ENCODE measurements around the gene ZP1. TPM values are rescaled to one million over a fixed set of nuclear protein-coding genes. Genes with fewer than 3 reads are reported as not detected.

Gene ZP1
- total and polyA plus RNA-seq, 2 of the 13 experiments (the other 11 are each of a cell fraction or from before 2014, with no cell fraction given): 0.16 TPM; not detected in 1

GRCh38 chr11:60899046-60899936 lies 31.9 kb downstream of the ZP1 start (continued):
- TF ChIP-seq, protein P1, sequence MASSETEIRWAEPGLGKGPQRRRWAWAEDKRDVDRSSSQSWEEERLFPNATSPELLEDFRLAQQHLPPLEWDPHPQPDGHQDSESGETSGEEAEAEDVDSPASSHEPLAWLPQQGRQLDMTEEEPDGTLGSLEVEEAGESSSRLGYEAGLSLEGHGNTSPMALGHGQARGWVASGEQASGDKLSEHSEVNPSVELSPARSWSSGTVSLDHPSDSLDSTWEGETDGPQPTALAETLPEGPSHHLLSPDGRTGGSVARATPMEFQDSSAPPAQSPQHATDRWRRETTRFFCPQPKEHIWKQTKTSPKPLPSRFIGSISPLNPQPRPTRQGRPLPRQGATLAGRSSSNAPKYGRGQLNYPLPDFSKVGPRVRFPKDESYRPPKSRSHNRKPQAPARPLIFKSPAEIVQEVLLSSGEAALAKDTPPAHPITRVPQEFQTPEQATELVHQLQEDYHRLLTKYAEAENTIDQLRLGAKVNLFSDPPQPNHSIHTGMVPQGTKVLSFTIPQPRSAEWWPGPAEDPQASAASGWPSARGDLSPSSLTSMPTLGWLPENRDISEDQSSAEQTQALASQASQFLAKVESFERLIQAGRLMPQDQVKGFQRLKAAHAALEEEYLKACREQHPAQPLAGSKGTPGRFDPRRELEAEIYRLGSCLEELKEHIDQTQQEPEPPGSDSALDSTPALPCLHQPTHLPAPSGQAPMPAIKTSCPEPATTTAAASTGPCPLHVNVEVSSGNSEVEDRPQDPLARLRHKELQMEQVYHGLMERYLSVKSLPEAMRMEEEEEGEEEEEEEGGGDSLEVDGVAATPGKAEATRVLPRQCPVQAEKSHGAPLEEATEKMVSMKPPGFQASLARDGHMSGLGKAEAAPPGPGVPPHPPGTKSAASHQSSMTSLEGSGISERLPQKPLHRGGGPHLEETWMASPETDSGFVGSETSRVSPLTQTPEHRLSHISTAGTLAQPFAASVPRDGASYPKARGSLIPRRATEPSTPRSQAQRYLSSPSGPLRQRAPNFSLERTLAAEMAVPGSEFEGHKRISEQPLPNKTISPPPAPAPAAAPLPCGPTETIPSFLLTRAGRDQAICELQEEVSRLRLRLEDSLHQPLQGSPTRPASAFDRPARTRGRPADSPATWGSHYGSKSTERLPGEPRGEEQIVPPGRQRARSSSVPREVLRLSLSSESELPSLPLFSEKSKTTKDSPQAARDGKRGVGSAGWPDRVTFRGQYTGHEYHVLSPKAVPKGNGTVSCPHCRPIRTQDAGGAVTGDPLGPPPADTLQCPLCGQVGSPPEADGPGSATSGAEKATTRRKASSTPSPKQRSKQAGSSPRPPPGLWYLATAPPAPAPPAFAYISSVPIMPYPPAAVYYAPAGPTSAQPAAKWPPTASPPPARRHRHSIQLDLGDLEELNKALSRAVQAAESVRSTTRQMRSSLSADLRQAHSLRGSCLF (CRISPR knock-in tag; IDR thresholded peaks at IDR 0.05; ENCODE audit: borderline replicate concordance): no peak
- TF ChIP-seq RAD21 (CRISPR knock-in tag; IDR thresholded peaks at IDR 0.05) (peak; percentile 51), ZSCAN30 (CRISPR knock-in tag; IDR thresholded peaks at IDR 0.05) (no peak), ZBTB42 (CRISPR knock-in tag; IDR thresholded peaks at IDR 0.05) (no peak), ZFP37 (CRISPR knock-in tag; IDR thresholded peaks at IDR 0.05; ENCODE audit: borderline replicate concordance) (no peak), ZNF30 (CRISPR knock-in tag; IDR thresholded peaks at IDR 0.05) (no peak), CENPBD1 (CRISPR knock-in tag; IDR thresholded peaks at IDR 0.05; ENCODE audit: borderline replicate concordance, low read depth) (no peak), ZBTB39 (CRISPR knock-in tag; IDR thresholded peaks at IDR 0.05) (no peak), ZNF256 (CRISPR knock-in tag; conservative IDR thresholded peaks at IDR 0.05) (no peak), ZNF251 (CRISPR knock-in tag; IDR thresholded peaks at IDR 0.05) (no peak), CTCF (CRISPR knock-in tag; IDR thresholded peaks at IDR 0.05) (peak; percentile 86), FOXC1 (CRISPR knock-in tag; IDR thresholded peaks at IDR 0.05; ENCODE audit: borderline replicate concordance) (no peak), RXRB (CRISPR knock-in tag; IDR thresholded peaks at IDR 0.05; ENCODE audit: borderline replicate concordance) (peak; percentile 7; the same call in 1 of the 2 replicates)
- TF ChIP-seq, protein P2, sequence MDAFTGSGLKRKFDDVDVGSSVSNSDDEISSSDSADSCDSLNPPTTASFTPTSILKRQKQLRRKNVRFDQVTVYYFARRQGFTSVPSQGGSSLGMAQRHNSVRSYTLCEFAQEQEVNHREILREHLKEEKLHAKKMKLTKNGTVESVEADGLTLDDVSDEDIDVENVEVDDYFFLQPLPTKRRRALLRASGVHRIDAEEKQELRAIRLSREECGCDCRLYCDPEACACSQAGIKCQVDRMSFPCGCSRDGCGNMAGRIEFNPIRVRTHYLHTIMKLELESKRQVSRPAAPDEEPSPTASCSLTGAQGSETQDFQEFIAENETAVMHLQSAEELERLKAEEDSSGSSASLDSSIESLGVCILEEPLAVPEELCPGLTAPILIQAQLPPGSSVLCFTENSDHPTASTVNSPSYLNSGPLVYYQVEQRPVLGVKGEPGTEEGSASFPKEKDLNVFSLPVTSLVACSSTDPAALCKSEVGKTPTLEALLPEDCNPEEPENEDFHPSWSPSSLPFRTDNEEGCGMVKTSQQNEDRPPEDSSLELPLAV (CRISPR knock-in tag; conservative IDR thresholded peaks at IDR 0.05; ENCODE audit: low read depth): no peak
